ENCODE measurements around the gene MDN1.

The MDN1 gene

GRCh38 chr6:89669002-89669401, 150.6 kb downstream of the MDN1 start:
- no peak for DNase-seq (ENCODE audit: low read depth)
- in situ Hi-C loops (cut with HindIII; ENCODE audit: low sequenced_read_pairs): no loop called here
- H3K4me3 ChIP-seq (ENCODE audit: low read depth, low read length): no peak overlapping the region
- no peak for TF ChIP-seq CTCF (IDR thresholded peaks at IDR 0.05; ENCODE audit: low read depth, low read length, missing control alignments)

DNA sequence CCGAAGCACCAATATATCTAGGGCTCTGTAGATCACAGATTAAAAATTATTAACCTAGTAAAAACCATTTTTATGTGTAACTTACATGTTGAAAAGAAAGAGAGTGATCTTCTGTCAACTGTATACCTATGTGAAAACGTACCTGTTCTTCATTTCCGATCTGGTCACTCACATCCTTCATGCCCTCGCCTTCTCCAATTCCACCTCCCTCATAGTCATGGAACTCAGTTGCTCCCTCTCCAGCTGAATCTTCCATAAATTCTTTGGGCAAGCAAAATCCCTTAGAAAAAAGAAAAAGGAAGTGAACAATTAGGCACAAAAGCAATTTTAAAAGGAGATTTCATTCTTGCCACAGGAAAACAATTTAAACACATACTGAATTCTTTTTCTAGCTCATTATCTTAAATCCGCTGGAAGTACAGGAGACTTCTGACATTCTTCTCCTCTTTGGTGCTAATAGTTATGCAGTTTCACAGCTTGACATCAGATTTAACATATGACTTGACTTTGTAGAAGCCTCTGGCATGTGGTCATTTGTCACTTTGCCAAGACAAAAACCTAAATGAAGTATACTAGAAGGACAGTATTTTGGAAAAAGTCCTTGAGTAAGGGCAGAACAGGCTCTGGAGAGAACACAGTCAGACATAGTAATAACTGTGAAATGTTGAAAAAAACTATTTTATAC, 151.6 kb downstream of the MDN1 start:
- TF ChIP-seq CTCF (IDR thresholded peaks at IDR 0.05; ENCODE audit: low read depth, low read length, missing control alignments): no peak
- in situ Hi-C loops (cut with HindIII; ENCODE audit: low sequenced_read_pairs): no loop called here
- no peak overlapping the region for H3K4me3 ChIP-seq (ENCODE audit: low read depth, low read length)
- peak; percentile 74 for DNase-seq (ENCODE audit: low read depth)

GRCh38 chr6:89662659-89663223, 156.9 kb downstream of the MDN1 start:
- no peak overlapping the region for H3K4me3 ChIP-seq (ENCODE audit: low read depth, low read length)
- no peak for TF ChIP-seq CTCF (IDR thresholded peaks at IDR 0.05; ENCODE audit: low read depth, low read length, missing control alignments)
- no peak for DNase-seq (ENCODE audit: low read depth)
- in situ Hi-C loops (cut with HindIII; ENCODE audit: low sequenced_read_pairs): no loop called here

DNA sequence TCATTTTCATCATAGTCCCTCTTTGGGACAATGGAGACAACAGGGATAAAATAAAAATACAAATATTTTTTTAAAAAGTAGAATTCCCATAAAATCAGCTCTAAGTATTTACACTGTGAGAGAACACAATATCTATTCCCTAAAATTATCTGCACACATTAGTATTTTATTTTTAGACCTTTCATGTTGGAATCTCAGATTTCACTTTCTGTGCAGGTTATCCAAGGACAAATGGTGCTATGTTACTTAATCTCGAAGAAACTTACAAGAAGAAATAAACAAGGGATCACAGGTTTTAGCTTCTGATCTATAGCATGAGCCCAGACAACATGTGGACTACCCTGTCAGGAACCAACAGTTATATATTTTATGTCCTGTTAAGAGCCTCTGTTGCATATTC, 158.0 kb downstream of the MDN1 start:
- no peak for TF ChIP-seq CTCF (IDR thresholded peaks at IDR 0.05; ENCODE audit: low read depth, low read length, missing control alignments)
- no peak for DNase-seq (ENCODE audit: low read depth)
- H3K4me3 ChIP-seq (ENCODE audit: low read depth, low read length): no peak overlapping the region
- in situ Hi-C loops (cut with HindIII; ENCODE audit: low sequenced_read_pairs): no loop called here

- DNase-seq (ENCODE audit: low read depth): no peak
- H3K4me3 ChIP-seq (ENCODE audit: low read depth, low read length): no peak overlapping the region
- in situ Hi-C loops (cut with HindIII; ENCODE audit: low sequenced_read_pairs): no loop called here
- TF ChIP-seq CTCF (IDR thresholded peaks at IDR 0.05; ENCODE audit: low read depth, low read length, missing control alignments): no peak
These were observed 158.6 kb downstream of the MDN1 start for GRCh38 chr6:89660981-89661380.

GRCh38 chr6:89657445-89658158, 162.0 kb downstream of the MDN1 start:
- H3K4me3 ChIP-seq (ENCODE audit: low read depth, low read length): no peak overlapping the region
- DNase-seq (ENCODE audit: low read depth): no peak
- no peak for TF ChIP-seq CTCF (IDR thresholded peaks at IDR 0.05; ENCODE audit: low read depth, low read length, missing control alignments)
- in situ Hi-C loops (cut with HindIII; ENCODE audit: low sequenced_read_pairs): no loop called here

Data from astrocyte of the cerebellum (primary cell).